Superior temporal gyrus (tissue), 1 donor: Measurements from ENCODE around the gene SMAD5.

ENCODE experiments used
- DNase-seq: peaks from one replicate; pipeline ENCODE4 v3.0.0-alpha.2; 2016; ENCODE audit errors: extremely low spot score

The SMAD5 gene

DNA sequence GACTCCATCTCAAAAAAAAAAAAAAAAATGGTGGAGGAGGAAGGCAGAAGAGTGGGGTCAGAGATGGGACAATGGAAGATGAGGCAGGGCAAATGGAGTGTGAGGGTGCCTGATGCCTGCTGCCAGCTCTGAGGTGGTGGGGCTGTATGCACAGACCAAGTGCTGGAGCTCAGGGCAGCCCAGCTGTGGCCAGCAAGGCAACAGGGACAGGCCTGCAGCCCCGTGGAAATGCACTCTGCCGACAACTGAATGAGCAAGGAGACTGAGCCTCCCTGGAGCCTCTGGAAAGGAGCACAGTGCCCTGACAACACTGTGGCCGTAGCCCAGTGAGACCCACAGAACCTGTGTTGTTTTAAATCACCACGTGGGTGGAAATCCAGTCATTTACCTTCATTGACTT lies 83.2 kb downstream of the SMAD5 start:
- DNase-seq, result no peak

- DNase-seq, result no peak
Observed at GRCh38 chr5:136216230-136216629, 83.6 kb downstream of the SMAD5 start.

- no peak for DNase-seq
Observed at GRCh38 chr5:136221340-136221739, 88.7 kb downstream of the SMAD5 start.

GRCh38 chr5:136222580-136223235 lies 90.1 kb downstream of the SMAD5 start:
- DNase-seq, result no peak

GRCh38 chr5:136225796-136226195 lies 93.2 kb downstream of the SMAD5 start:
- no peak for DNase-seq

DNA sequence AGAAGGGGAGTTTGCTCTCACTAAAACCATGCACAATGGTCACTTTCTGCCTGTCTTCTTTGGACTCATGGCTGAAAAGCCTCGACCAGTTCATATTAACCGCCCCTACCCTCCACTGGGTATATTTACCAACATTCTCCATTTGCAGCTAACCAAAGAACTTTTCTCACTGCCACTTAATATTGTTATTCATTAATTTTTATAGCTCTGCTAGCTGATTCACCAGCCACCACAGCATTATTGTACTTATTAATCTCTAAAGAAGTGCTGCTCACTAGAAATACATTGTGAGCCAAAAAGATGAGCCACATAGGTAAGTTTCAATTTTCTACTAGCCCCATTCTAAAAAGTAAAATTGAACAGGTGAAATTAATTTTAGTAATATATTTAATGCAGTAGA lies 93.8 kb downstream of the SMAD5 start:
- no peak for DNase-seq

GRCh38 chr5:136228136-136228757 lies 95.6 kb downstream of the SMAD5 start:
- DNase-seq, result no peak

- no peak for DNase-seq
Observed at GRCh38 chr5:136230176-136230575, 97.5 kb downstream of the SMAD5 start.

- DNase-seq, result no peak
Observed at GRCh38 chr5:136232316-136232715, 99.7 kb downstream of the SMAD5 start.
